ENCODE results near the gene ST3GAL3.

DNA sequence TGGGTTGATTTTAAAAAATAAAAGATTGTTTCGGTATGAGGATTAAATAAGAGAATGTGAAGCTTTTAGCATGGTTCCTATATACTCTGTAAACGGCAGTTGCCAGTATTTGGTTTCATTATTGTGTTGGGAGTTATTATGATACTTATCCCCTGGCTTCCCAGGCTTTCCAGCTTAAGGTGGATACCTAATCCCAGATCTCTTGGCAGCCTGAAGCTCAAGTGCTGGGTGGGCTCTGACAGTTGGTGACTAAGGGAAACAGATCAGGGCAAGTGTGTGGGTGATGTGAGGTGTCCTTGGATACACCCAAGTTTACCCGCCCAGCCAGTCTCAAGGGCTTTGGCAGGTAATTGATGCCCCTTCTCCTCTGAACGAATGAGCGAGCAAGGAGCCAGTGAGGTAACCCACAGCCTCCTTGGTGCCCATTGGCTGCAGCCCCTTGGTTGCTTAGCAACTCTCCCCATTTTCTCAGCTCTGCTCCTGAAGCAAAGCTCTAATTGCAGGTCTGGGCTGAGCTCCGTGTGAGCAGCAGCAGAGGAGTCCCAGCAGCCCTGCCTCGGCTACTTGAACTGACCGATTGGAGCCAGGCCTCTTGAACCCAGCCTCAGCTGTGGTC lies 245.5 kb downstream of the ST3GAL3 start:
- TF ChIP-seq, protein P1, sequence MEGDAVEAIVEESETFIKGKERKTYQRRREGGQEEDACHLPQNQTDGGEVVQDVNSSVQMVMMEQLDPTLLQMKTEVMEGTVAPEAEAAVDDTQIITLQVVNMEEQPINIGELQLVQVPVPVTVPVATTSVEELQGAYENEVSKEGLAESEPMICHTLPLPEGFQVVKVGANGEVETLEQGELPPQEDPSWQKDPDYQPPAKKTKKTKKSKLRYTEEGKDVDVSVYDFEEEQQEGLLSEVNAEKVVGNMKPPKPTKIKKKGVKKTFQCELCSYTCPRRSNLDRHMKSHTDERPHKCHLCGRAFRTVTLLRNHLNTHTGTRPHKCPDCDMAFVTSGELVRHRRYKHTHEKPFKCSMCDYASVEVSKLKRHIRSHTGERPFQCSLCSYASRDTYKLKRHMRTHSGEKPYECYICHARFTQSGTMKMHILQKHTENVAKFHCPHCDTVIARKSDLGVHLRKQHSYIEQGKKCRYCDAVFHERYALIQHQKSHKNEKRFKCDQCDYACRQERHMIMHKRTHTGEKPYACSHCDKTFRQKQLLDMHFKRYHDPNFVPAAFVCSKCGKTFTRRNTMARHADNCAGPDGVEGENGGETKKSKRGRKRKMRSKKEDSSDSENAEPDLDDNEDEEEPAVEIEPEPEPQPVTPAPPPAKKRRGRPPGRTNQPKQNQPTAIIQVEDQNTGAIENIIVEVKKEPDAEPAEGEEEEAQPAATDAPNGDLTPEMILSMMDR (IDR thresholded peaks at IDR 0.05; ENCODE audit: poor library complexity): no peak
- TF ChIP-seq EZH2 (IDR thresholded peaks at IDR 0.05; ENCODE audit: borderline replicate concordance) (no peak), EZH2phosphoT487 (IDR thresholded peaks at IDR 0.05; ENCODE audit: low read depth, severe bottlenecking, unreplicated experiment) (no peak)

Measured in hepatocyte (in vitro differentiated cells).